NCI-H748 treated with DMSO at 0.1 percent for 48 hours (cell line): ENCODE data around the gene AMFR.
A peak's percentile ranks its signal among the peaks of the same experiment; 100 is the strongest.

Experiments used
- DNase-seq: peaks from one replicate; lab custom pipeline; 2025; lab: John Stamatoyannopoulos, UW

Gene AMFR

GRCh38 chr16:56330476-56330875, 94.9 kb downstream of the AMFR start:
- DNase-seq = no peak

GRCh38 chr16:56329887-56330286, 95.5 kb downstream of the AMFR start:
- no peak for DNase-seq

GRCh38 chr16:56328276-56329022, 96.9 kb downstream of the AMFR start:
- DNase-seq = no peak

GRCh38 chr16:56327929-56328258, 97.5 kb downstream of the AMFR start:
- DNase-seq = no peak

GRCh38 chr16:56327071-56327928, 98.0 kb downstream of the AMFR start:
- DNase-seq = no peak

DNA sequence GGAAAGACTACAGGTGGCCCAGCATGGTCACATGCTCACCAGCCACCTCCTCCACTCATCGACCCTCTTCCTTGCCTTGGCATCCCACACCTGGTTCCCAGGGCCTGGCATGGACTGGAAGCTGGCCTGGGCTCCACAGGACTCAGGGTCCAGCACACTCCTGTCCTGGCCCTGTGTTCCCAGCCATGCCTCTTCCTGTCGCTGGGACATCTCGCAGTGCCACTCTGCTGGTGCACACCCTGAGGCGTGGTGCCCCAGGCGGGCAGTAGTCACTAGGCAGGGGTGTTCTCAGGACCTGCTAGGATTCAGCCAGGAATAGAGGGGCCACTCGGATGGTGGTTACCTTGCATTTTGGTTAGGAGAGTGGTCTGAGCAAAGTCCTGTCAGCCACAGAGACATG, 99.4 kb downstream of the AMFR start:
- no peak for DNase-seq

DNA sequence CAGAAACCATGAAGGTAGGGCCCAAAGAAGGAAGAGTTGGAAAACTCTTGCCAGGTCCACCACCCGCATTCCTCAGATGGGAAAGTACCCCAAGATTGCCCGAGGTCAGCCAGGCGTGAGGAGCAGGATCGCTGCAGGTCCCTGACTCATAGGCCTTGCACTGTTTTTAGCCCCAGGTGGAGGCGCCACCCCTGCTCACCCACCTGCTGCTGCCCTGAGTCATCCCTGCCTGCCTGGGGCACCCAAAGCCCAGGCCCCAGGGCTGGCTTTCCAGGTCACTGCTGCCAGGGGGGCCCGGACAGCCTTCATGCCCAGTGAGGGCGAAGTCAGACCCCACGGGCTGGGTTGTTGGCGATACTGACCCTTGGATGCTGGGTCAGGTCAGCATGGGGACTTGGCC, 100.9 kb downstream of the AMFR start:
- DNase-seq = no peak

GRCh38 chr16:56321571-56321970, 103.8 kb downstream of the AMFR start:
- no peak for DNase-seq

DNA sequence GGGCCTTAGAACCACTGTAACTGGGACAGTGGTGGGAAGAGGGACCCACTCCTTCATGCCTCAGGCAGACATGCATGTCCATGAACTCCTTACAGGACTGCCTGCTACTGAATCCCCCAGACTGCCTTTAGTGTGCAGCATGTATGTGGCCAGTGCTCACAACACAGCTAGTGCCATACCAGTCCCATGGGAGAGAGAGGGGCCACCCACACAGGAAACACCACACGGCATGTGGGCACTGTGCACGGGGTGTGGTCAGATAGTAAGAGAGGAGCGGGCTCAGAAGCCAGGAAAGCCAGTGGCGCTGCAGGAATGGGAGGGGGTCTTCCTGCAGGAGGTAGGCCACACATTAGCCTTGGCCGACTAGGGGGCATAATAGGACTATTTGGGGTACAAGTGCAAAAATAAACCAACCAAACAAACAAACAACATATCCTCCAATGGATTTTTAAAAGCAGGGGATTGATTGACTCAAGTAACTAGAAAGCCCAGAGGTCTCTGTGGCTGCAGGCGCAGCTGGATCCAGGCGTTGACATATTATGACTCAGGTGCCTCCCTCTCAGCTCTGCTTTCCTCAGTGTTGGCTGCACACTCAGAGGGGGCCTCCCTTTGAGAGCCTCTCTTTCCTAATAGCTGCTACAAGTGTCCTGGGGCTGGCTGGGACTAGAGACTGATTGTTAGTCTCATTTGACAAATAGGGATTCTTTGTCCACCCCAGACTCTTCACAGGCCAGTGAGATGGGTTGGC, 104.4 kb downstream of the AMFR start:
- no peak for DNase-seq

DNA sequence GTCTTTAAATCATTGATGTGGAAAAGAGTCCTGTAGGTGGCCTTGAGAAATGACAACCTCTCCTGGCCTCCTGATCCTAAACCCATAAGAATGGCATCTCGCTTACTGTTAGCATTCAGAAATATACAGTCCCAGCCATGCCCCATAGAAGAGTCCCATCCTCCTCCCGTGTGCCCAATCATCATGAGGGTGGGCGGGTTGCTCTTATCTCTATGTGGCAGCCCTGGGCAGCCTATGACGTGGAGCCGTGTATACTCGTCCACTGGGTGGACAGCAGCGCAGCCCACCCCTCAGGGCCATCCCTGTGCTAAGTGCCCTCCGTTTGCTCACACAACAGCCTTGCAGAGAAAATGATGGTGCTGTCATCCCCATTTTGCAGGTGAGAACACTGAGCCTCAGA, 105.3 kb downstream of the AMFR start:
- DNase-seq = no peak

DNA sequence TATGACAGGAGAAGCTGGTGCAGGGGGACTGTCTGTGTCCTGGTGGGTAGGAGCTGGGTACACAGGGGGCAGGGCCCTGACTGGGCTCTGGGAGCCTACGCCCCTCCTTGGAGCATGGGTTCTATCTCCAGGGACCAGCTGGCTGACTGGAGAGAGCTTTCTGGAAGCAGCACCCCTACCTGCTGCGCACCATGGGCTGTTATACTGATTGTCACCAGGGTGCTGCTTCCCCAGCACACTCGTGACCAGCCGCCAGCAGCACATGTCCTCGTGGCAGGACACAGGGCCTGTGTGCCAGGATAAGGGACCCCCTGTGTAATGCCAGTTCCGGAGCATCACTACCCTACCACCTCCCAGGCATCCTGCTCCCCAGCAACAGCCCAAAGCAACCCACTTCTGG, 106.0 kb downstream of the AMFR start:
- DNase-seq = no peak

DNA sequence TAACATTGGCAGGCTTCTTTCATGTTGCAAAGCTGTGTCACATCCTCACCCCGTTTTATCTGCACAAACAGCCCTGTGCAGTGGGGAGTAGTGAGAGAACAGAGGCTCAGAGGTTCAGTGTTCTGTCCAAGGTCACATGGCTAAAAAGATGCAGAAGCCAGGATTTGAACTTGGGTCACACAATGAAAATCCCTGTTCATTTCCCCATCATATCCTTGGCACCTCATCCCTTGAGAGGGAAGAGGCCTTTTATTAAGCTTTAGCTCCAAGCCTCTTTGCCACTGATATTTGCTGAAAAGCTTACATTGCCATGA, 106.6 kb downstream of the AMFR start:
- no peak for DNase-seq

DNA sequence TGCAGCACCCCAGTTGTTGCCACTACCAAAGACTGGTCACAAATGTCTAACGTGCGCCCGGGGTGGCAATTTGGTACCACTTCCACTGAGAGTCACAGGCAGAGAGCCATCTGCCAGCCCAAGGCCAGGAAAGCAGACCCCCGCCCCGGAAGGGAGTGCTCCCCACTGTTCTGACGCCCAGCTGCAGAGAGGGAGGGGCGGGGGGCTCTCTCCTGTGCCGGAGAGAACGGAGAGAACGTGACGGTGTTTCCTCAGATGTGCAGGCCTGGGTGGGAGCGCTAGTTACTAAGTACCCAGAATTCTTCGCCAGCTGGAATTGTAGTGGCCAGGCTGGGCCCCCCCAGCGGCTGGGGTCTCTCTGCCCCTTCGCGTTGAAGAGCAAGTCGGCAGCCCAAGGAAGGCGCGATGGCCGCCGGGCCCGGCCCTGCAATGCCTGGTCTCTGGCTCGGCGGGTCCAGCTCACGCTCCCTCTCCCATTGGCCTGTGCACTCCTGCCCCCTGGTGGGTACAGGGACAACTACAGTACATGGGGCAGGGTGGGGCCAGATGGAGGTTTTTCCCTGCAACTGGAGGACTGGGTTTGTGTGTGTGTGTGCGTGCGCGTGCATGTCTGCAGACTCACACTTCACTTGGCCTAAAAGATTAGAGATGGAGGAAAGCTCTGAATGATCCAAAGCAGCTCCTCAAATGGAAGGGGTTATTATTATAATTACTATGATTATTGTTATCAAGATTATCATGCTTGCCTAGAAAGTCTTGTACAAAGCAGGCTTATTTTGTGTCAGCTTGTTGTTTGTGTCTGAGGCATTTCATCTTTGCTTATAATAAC, 107.1 kb downstream of the AMFR start:
- DNase-seq = peak; percentile 44

GRCh38 chr16:56316545-56316944, 108.8 kb downstream of the AMFR start:
- no peak for DNase-seq

- DNase-seq = no peak
These were observed 109.4 kb downstream of the AMFR start for GRCh38 chr16:56315955-56316354.

DNA sequence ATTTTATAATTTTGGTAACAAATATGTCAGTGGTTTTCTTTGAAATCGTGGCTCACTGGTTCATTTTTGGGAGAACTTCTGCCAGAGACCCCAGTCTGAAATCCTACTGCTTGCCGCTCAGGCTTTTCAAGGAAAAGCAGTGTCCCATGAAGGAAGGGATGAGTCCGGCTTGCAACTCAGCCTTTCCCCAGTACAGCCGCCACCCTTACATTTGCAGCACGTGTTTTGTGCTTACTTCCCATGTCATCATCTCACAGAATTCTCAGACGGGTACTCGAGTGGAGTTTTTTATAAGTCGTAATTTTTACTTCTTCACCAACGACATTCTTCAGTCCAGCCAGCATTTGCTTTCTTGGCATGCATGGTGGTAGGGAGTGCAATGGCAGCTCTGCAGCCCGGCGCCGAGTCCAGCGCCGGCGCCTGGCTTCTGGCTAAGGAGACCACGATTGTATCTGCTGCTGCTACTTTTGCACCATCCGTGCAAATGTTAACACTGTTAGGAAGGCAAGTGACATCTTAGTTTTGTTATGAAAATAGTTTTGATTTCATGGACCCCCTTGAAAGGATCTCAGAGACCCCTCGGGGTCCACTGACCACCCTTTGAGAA, 111.0 kb downstream of the AMFR start:
- DNase-seq = no peak

DNA sequence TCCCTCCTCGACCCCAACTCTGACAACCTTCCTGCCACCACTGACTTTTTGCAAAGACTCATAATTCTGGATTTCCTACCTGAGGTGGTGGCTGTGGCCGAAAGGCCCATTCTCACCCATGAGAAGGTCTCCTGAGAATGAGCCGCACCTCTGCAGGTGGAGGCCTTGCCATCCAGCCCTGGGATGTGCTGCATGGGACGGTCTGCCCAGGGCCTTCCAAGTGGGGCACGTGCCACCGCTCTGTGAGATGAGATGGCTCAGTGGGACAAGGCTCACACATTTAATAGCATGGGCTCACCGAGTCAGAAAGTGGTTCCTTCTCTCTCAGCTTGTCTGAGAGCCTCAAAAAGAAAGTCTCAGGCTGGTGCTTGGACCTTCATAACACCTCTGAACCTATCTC, 112.8 kb downstream of the AMFR start:
- no peak for DNase-seq

GRCh38 chr16:56312028-56312300, 113.4 kb downstream of the AMFR start:
- DNase-seq = peak; percentile 65
